Psoas muscle (tissue), 8 donors: ENCODE results near the gene LDAH. TPM values are rescaled to one million over a fixed set of nuclear protein-coding genes. Genes with fewer than 3 reads are reported as not detected.

Experiments used
- ATAC-seq, 4 donors: fragments of 200-7000 bp; cut with Tn5 transposase; one replicate each; pipeline ENCODE4 v1.9.1; 2020; ENCODE audit warnings: moderate library complexity in 3 of 4, mild to moderate bottlenecking in 2 of 4
- DNase-seq, 2 donors: peaks; one replicate each; pipeline ENCODE4 v3.0.0-alpha.2; 2020
- H3K27ac ChIP-seq: fragments of 200-600 bp; one replicate; pipeline ENCODE4 v1.8.0; 2022
- H3K27me3 ChIP-seq, 3 donors: fragments of 200-600 bp in 1 of 3; one replicate each; pipeline versions ENCODE4 v1.6.1 to v1.8.0; 2013 to 2022; ENCODE audit warnings: low read length in 2 of 3, mild to moderate bottlenecking in 2 of 3, moderate library complexity in 1 of 3; ENCODE audit not compliant: insufficient read depth in 3 of 3
- H3K36me3 ChIP-seq, 2 donors: fragments of 200-600 bp in 1 of 2; one replicate each; pipeline versions ENCODE4 v1.6.1 to v1.8.0; 2013 to 2022; ENCODE audit warnings: low read depth in 1 of 2, mild to moderate bottlenecking in 1 of 2, moderate library complexity in 1 of 2; ENCODE audit not compliant: insufficient read depth in 1 of 2
- H3K4me1 ChIP-seq: fragments of 200-600 bp; one replicate; pipeline ENCODE4 v1.8.0; 2022
- H3K4me3 ChIP-seq: fragments of 200-600 bp; one replicate; pipeline ENCODE4 v1.8.0; 2022; ENCODE audit warnings: mild to moderate bottlenecking
- H3K9me3 ChIP-seq: fragments of 200-600 bp; one replicate; pipeline ENCODE4 v1.8.0; 2022
- CTCF ChIP-seq: fragments of 200-600 bp; IDR thresholded peaks from one replicate; pipeline ENCODE4 v1.8.0; 2022; ENCODE audit warnings: antibody characterized with exemption
- WGBS, 3 donors: extraction: QIAGEN DNeasy Blood & Tissue Kit; methylation state at CpG; one replicate each; pipeline versions ENCODE4 v1.1.6 to v1.1.7; 2013; 5-methylcytosine and 5-hydroxymethylcytosine counted together
- intact Hi-C, 2 donors: fragments of 100-400 bp; cut with DNase I; formaldehyde crosslinking; loops; one replicate each; pipeline versions ENCODE4 v1.11.0 to v1.14.2; 2022
- polyA plus RNA-seq, 3 donors: library from polyadenylated mRNA; stranded (reverse); fragments of 200-250 nt; gene quantifications; one replicate each; pipeline ENCODE4 v1.2.3, GENCODE V29; 2013
- total RNA-seq, 4 donors: library from RNA; stranded (reverse); fragmentation: NEBNext Ultra II Directional in 2 of 4; extraction: Animal tissue kit (Norgen Biotek cat#: 25700) in 2 of 4; gene quantifications; one replicate each; pipeline versions ENCODE4 v1.2.1 to v1.2.4, GENCODE V29; 2021 to 2023
- donor health status: healthy with polysubstance abuse.
- donor health status: DM: no; HTN: no; CAD: no; lungs with moderate emphysema.
- donor health status: Bipolar disorder and iron deficiency.
- donor health status: healthy.
- donor health status: DM: yes; HTN: yes; CAD: no.
- donor health status: DM: no; HTN: no; CAD: no.
- donor health status: DM: no; HTN: no; CAD: no.
- donor health status: DM: yes; HTN: yes; CAD: no.

Gene LDAH
- total and polyA plus RNA-seq, 7 donors = 0.56 to 1.9 (median 1.6) TPM

- no peak for ATAC-seq
- Histone ChIP-seq H3K27me3 (peaks cover 0 to 5% (median 3%) of the 10 kb centered on the region in 3 donors), H3K4me1 (no peaks in the 10 kb centered on the region), H3K4me3 (no peak overlapping the region), H3K9me3 (no peaks in the 10 kb centered on the region), H3K36me3 (no peaks in the 10 kb centered on the region), H3K27ac (no peak overlapping the region)
- intact Hi-C loops = no loop called here
- no peak for TF ChIP-seq CTCF
- WGBS, 3 donors = 49 to 59% (median 51%) methylated on average over 3 of the region's 3 CpGs
- no peak for DNase-seq
These were observed 29.8 kb upstream of the LDAH start for GRCh38 chr2:20852670-20853069.

GRCh38 chr2:20852139-20852538, 29.2 kb upstream of the LDAH start:
- WGBS, 3 donors = 70 to 80% (median 76%) methylated on average over 6 of the region's 6 CpGs

GRCh38 chr2:20844246-20844645, 21.3 kb upstream of the LDAH start:
- 73 to 77% (median 76%) methylated on average over 2 of the region's 2 CpGs for WGBS, 3 donors
- ATAC-seq (no peak), DNase-seq (no peak)
- H3K27ac ChIP-seq = no peak overlapping the region
- TF ChIP-seq CTCF = no peak
- no peak overlapping the region for H3K4me3 ChIP-seq
- intact Hi-C loops = no loop called here
- H3K36me3 ChIP-seq = no peaks in the 10 kb centered on the region
- H3K4me1 ChIP-seq = no peaks in the 10 kb centered on the region
- no peaks in the 10 kb centered on the region for H3K9me3 ChIP-seq
- H3K27me3 ChIP-seq = peaks cover 0 to 5% (median 0%) of the 10 kb centered on the region in 3 donors

More at GRCh38 chr2:20852139-20852538, 29.2 kb upstream of the LDAH start:
- DNase-seq (no peak), ATAC-seq (no peak)
- no peaks in the 10 kb centered on the region for H3K9me3 ChIP-seq
- no peak overlapping the region for H3K27ac ChIP-seq
- H3K4me3 ChIP-seq = no peak overlapping the region
- no peaks in the 10 kb centered on the region for H3K4me1 ChIP-seq
- no peaks in the 10 kb centered on the region for H3K36me3 ChIP-seq
- peaks cover 0 to 5% (median 3%) of the 10 kb centered on the region in 3 donors for H3K27me3 ChIP-seq
- intact Hi-C loops = no loop called here
- TF ChIP-seq CTCF = no peak

GRCh38 chr2:20839052-20839451, 16.2 kb upstream of the LDAH start:
- no peak for ATAC-seq
- no peak for TF ChIP-seq CTCF
- intact Hi-C loops = no loop called here
- Histone ChIP-seq H3K27ac (no peak overlapping the region), H3K4me3 (no peak overlapping the region), H3K4me1 (no peaks in the 10 kb centered on the region), H3K27me3 (peaks cover 0 to 5% (median 4%) of the 10 kb centered on the region in 3 donors), H3K36me3 (no peaks in the 10 kb centered on the region), H3K9me3 (no peaks in the 10 kb centered on the region)
- DNase-seq = no peak
- WGBS, 3 donors = 77 to 87% (median 86%) methylated on average over 1 of the region's 1 CpG

- H3K36me3 ChIP-seq = no peaks in the 10 kb centered on the region
- DNase-seq = no peak
- intact Hi-C loops = no loop called here
- no peak for TF ChIP-seq CTCF
- no peak overlapping the region for H3K4me3 ChIP-seq
- H3K4me1 ChIP-seq = no peaks in the 10 kb centered on the region
- peaks cover 0 to 5% (median 4%) of the 10 kb centered on the region in 3 donors for H3K27me3 ChIP-seq
- 69 to 75% (median 73%) methylated on average over 2 of the region's 2 CpGs for WGBS, 3 donors
- no peak overlapping the region for H3K27ac ChIP-seq
- no peaks in the 10 kb centered on the region for H3K9me3 ChIP-seq
- ATAC-seq = no peak
These were observed 15.1 kb upstream of the LDAH start for GRCh38 chr2:20838016-20838415.
